KMS-11 (cell line): ENCODE measurements around the gene NKX1-2.

ENCODE experiments used
- H2AFZ ChIP-seq: fragments of 200-600 bp; sonication (generic); 2 replicates; pipeline ENCODE4 v1.6.1; 2016; ENCODE audit warnings: antibody characterized with exemption, mixed run types, low read depth
- H3K27ac ChIP-seq: fragments of 200-600 bp; sonication (generic); 2 replicates; pipeline ENCODE4 v1.6.1; 2016; ENCODE audit warnings: mild to moderate bottlenecking, mixed run types
- H3K27me3 ChIP-seq: fragments of 200-600 bp; sonication (generic); 2 replicates; pipeline ENCODE4 v1.6.1; 2017; ENCODE audit warnings: mild to moderate bottlenecking, low read depth, mixed run types, moderate library complexity; ENCODE audit not compliant: insufficient read depth
- H3K36me3 ChIP-seq: fragments of 200-600 bp; sonication (generic); 2 replicates; pipeline ENCODE4 v1.6.1; 2017; ENCODE audit warnings: mild to moderate bottlenecking, mixed run types; ENCODE audit not compliant: insufficient read depth
- H3K4me1 ChIP-seq: fragments of 200-600 bp; sonication (generic); 2 replicates; pipeline ENCODE4 v1.6.1; 2016; ENCODE audit warnings: mild to moderate bottlenecking, low read depth, mixed run types; ENCODE audit not compliant: poor library complexity, severe bottlenecking
- H3K4me2 ChIP-seq: fragments of 200-600 bp; sonication (generic); 2 replicates; pipeline ENCODE4 v1.7.0; 2016; ENCODE audit warnings: mild to moderate bottlenecking, mixed run types
- H3K4me3 ChIP-seq: fragments of 200-600 bp; sonication (generic); IDR thresholded peaks from 2 replicates; pipeline ENCODE4 v1.6.1; 2017; ENCODE audit warnings: low read depth, low read length, mixed read lengths; ENCODE audit not compliant: insufficient read depth
- H3K79me2 ChIP-seq: fragments of 200-600 bp; sonication (generic); 2 replicates; pipeline ENCODE4 v1.6.1; 2016; ENCODE audit warnings: low read depth, mixed run types; ENCODE audit not compliant: insufficient read depth
- H3K9ac ChIP-seq: fragments of 200-600 bp; sonication (generic); 2 replicates; pipeline ENCODE4 v1.6.1; 2016; ENCODE audit warnings: mild to moderate bottlenecking, mixed run types
- H4K20me1 ChIP-seq: fragments of 200-600 bp; sonication (generic); 2 replicates; pipeline ENCODE4 v1.6.1; 2016; ENCODE audit warnings: mild to moderate bottlenecking, mixed run types; ENCODE audit not compliant: insufficient read depth
- CTCF ChIP-seq: fragments of 200-600 bp; sonication (generic); conservative IDR thresholded peaks from 2 replicates; pipeline ENCODE4 v1.6.1; 2017; ENCODE audit warnings: low read depth, mild to moderate bottlenecking, antibody characterized with exemption, low read length, moderate library complexity, mixed read lengths

NKX1-2 gene

GRCh38 chr10:124481717-124482116 is 31.9 kb upstream of the NKX1-2 start:
- Histone ChIP-seq H4K20me1 (no peaks in the 10 kb centered on the region), H3K36me3 (no peaks in the 10 kb centered on the region), H3K79me2 (no peaks in the 10 kb centered on the region), H3K27me3 (no peaks in the 10 kb centered on the region), H3K9ac (no peak overlapping the region), H3K4me1 (no peaks in the 10 kb centered on the region), H2AFZ (no peak overlapping the region), H3K27ac (no peak overlapping the region), H3K4me3 (no peak overlapping the region), H3K4me2 (no peak overlapping the region)
- no peak for TF ChIP-seq CTCF

GRCh38 chr10:124480860-124481259 is 31.0 kb upstream of the NKX1-2 start:
- H4K20me1 ChIP-seq: no peaks in the 10 kb centered on the region
- H3K9ac ChIP-seq: no peak overlapping the region
- H3K27ac ChIP-seq: no peak overlapping the region
- H3K4me1 ChIP-seq: no peaks in the 10 kb centered on the region
- no peak overlapping the region for H2AFZ ChIP-seq
- no peak overlapping the region for H3K4me2 ChIP-seq
- no peaks in the 10 kb centered on the region for H3K79me2 ChIP-seq
- no peak overlapping the region for H3K4me3 ChIP-seq
- TF ChIP-seq CTCF: no peak
- no peaks in the 10 kb centered on the region for H3K36me3 ChIP-seq
- H3K27me3 ChIP-seq: no peaks in the 10 kb centered on the region

- no peaks in the 10 kb centered on the region for H4K20me1 ChIP-seq
- H3K9ac ChIP-seq: no peak overlapping the region
- no peak overlapping the region for H3K4me2 ChIP-seq
- no peak overlapping the region for H3K4me3 ChIP-seq
- H3K27me3 ChIP-seq: no peaks in the 10 kb centered on the region
- H3K27ac ChIP-seq: no peak overlapping the region
- H2AFZ ChIP-seq: no peak overlapping the region
- peaks cover 8% of the 10 kb centered on the region for H3K4me1 ChIP-seq
- TF ChIP-seq CTCF: no peak
- H3K79me2 ChIP-seq: no peaks in the 10 kb centered on the region
- H3K36me3 ChIP-seq: no peaks in the 10 kb centered on the region
Measured at GRCh38 chr10:124478515-124478914, 28.7 kb upstream of the NKX1-2 start.

GRCh38 chr10:124477614-124478363 is 28.0 kb upstream of the NKX1-2 start:
- peaks cover 8% of the 10 kb centered on the region for H3K4me1 ChIP-seq
- no peak overlapping the region for H3K4me2 ChIP-seq
- no peaks in the 10 kb centered on the region for H3K79me2 ChIP-seq
- no peak overlapping the region for H2AFZ ChIP-seq
- no peaks in the 10 kb centered on the region for H3K27me3 ChIP-seq
- TF ChIP-seq CTCF: no peak
- H3K36me3 ChIP-seq: no peaks in the 10 kb centered on the region
- no peak overlapping the region for H3K9ac ChIP-seq
- no peaks in the 10 kb centered on the region for H4K20me1 ChIP-seq
- no peak overlapping the region for H3K27ac ChIP-seq
- no peak overlapping the region for H3K4me3 ChIP-seq
